Stimulated activated CD4-positive, alpha-beta T cell treated with anti-CD3 and anti-CD28 coated beads, Interleukin-12 subunit alpha, Interleukin-12 subunit beta, amount 100 ng/mL, for 48 hours (primary cell): ENCODE results near the gene PPP1R3E.
A peak's percentile ranks its signal among the peaks of the same experiment; 100 is the strongest.
"Not testable (repeated sequence)": the region's sequence is repeated elsewhere in the genome, so short reads cannot be mapped to it uniquely, and the experiment has no call there.

Experiments
- DNase-seq, 3 donors: peaks; one replicate each; pipeline ENCODE4 v3.0.0-alpha.2; 2020; ENCODE audit warnings: low read depth in 2 of 3, low spot score in 1 of 3

PPP1R3E gene

DNA sequence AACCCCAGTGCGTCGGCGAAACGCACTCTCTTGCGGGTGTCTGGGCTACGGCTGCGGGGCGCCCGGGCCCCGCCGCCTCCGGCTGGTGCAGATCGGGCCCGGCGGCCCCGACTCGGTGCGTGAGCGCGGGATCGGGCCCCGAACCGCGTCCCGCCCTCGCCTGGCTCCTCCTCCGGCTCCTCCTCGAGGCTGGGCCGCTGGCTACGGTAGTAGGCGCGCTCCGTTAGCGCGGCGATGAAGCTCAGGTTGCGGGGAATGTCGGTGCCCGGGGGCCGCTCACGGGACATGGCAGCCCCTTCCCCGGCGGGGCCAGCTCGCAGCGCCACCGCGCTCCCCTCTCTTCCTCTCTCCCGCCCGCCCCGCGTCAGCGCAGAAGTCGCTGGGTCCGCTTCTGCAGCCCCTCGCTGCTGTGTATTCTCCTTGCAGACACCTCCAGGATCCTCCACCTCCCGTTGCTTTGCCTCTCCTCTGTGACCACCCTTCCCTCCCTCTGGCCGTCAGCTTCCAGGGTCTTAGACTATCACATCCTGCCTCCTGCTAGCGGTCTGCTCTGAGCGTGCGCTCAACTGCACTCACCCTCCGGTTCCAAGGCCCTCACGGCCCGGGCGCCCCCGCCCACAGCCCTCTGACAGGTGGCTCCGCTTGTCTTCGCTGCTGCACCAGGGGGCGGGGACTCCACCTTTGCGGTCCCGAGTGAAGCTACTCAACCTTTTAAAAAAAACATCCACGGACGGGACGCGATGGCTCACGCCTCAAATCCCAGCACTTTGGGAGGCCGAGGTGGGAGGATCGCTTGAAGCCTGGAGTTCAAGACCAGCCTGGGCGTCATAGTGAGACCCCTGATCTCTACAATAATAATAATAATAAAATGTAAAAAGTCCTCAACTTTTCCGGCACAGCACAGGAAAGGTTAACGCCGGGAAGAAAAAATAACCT is at the start of gene PPP1R3E:
Gene PPP1R3E (minus strand): TSS at position 570 of the 936 bp plus-strand sequence. CDS start 283 bp downstream, at position 287.
- DNase-seq = peak; percentile 80 to 84 (median 82)

DNA sequence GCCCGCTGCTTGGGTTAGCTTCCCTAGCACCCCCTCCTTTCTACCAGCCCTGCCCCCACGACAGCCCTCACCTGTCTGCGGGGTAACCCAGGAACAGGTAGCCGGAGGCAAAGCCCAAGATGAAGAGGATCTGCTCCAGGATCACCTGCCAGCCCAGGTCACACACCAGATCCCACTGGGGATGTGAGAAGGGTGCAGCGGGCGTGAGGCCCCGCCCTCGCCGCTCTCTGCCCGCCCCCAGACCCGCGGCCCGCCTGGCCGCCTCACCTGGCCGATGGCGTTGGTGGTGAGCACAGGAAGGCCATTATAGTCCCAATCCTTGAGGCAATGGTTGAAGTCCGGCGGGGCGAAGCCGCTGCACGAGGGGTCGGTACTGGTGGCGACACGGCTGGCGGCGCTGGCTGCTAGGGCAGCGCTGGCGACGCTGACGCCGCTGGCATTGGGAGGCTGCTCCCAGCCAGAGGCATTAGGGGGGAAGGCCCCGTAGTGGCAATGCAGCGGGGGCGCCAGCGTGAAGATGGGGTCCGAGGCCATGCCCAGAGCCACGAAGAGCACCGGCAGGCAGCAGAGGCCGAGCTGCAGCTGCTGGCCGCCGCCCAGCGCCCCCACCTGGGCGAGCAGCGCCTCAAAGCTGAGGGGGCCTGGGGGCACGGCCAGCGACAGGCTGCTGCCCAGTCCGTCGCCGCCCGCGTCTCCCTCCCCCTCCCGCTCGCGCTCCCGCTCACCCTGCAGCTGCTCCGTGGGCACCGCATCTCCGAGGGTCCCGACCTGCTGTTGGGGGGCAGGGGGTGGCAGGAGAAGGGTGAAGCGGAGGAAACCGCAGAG is 49.2 kb upstream of the PPP1R3E start:
- DNase-seq = no peak

DNA sequence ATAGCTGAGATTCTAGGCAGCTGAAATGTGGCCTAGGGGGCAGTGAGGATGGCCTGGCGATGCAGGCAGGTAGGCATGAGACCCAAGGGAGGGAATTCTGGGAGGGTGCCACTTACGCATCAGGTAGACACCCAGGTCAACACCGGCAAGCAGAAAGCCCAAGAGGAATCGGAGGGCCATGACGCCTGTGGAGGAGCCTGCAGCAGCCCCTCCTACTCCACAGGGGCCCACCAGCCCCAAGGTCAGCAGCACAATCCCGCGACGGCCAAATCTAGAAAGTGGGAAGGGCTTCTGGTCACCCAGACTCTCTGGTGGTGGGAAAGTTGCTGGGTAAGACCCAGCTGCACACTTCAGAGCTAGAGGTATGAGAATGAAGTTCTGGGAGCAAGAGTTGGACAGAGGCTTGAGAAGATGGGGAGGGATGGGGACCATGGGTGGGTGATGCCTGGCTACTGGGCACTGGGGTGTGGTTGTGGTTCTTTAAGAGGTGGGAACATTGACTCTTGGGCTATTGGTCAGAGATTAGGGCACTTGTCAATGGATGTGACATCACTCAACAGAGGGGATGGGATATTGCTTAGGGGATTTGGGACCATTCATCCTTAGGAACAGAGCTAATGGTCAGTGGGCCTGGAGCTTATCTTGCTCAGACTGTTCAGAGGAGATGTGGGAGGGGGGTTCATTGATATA is 46.6 kb upstream of the PPP1R3E start:
- DNase-seq = no peak

DNA sequence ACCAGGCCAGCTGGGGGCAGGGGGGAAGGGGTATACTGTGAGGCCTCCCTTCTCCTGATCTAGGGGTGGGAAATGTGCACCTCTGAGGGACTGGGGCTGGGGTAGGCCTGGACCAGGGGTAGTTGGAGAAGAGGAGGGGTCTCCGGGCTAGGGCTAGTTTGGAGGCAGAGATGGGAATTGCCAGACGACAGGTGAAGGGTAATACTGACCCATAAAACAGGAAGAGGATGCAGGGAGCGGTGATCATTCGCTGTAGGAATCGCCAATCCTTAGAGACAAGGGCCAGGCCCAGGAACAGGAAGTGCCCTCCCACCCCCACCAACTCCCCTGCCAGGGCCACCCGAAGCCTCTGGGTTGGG is 45.6 kb upstream of the PPP1R3E start:
- DNase-seq = no peak

- no peak for DNase-seq
Measured at GRCh38 chr14:23347406-23348296, 45.0 kb upstream of the PPP1R3E start.

DNA sequence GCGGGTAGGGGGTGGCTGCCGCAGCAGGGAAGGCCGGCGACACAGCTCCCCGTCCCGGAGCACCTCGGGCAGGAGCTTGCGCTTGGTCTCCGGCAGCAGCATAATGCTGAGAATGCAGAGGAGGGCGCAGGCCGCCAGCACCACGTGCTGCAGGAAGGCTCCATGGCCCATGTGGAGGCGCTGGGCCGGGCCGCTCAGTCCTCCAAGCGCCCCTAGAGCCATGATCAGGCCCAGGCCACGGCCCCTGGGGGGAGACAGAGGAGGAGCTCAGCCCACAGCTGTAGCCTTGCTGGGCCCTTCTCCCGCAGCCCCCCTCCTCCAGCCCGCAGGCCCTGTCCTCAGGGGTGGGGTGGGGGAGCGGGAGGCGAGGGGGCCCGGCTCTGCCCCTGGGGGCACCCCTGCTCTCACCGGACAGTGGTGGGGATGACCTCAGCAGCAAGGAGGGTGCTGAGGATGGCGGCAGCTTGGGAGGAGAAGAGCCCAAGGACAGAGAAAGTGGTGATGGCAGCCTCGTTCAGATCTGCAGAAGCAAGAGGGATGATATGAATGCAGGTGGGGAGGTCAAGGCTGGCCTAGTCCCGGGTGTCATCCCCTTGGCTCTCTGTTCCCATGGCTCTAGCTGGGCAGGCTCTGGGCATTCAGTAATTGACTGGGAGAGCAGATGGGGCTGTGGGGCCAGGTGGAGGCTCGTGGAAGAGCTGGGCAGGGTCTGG is 44.2 kb upstream of the PPP1R3E start:
- no peak for DNase-seq

DNA sequence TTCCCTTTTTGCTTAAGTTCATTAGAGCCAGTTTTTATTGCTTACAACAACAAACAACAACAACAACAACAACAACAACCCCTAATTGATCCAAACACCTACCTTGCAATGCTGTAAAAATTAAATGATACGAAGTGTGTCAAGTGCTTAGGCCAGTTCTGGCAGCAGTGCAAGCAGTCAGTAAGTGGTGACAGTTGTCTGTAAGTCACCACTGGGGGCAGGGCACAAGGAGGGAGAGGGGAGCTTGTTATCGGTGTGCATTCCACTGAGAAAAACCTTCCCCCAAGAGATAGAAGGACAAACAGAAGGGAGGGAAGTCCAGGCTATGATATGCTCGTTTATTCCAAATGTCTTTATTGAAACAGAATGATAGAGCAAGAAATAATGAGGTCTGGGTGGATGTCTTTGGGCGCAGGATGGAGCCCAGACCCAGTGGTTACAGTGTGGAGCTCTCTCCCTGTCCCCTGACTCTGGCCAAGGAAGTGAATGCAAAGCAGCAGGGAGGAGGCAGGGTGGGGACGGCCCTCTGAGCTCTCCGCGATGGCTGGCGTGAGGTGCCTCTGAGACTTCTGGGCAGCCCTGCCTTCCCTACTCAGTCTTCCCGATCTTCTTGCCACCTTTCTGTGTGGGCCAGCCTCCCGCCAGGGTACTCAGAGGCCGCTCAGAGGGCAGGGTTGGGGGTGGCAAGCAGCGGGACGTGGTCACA is 43.5 kb upstream of the PPP1R3E start:
- no peak for DNase-seq

- no peak for DNase-seq
Measured at GRCh38 chr14:23344481-23344880, 41.8 kb upstream of the PPP1R3E start.

GRCh38 chr14:23339506-23340268 is 37.0 kb upstream of the PPP1R3E start:
- DNase-seq = no peak

DNA sequence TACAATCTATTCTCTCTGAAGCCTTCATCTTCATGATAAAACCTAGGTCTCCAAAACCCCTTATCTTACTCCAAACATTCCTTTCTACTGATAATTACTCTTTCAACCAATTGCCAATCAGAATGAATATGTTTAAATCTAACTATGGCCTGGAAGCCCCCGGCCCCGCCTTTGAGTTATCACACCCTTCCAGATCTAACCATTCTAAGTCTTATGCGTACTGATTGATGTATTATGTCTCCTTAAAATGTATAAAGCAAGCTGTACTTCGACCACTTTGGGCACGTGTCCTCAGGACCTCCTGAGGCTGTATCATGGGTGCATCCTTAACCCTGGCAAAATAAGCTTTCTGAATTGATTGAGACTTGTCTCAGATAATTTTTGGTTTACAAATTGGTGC is 33.0 kb upstream of the PPP1R3E start:
- no peak for DNase-seq

DNA sequence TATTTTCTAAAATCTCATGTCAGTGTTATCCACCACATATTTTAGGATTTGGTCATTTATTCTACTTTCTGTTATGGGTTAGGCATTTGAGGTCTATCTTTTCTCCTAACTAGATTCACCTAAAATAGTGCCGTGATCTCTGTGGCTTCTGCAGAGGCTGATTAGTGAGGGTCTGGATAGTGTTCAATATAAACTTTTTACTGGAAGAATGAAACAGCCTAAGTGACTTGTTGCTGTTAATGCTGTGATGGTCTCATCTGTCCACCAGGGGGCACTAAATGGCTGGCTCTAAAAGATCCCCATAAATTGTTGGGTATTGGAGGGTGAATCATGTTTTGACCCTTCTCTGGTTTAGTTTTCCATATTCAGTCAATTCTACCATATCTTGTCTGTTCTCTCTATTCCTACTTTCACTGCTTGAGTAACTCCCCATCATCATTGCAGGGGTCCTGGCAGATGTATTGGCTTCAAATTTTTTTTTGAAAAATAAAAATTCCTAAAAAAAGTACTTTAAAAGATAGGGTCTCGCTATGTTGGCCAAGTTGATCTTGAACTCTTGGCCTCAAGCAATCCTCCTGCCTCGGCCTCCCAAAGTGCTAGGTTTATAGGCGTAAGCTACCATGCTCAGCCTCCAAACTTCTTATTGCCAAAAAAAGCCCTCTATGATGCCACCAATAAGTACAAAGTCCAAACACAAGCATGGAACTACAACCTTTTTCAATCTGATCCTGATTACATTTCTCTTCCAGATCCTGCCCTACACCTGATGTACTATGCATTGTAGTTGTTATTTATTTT is 25.5 kb upstream of the PPP1R3E start:
- peak; percentile 52 to 70 (median 59) for DNase-seq

DNA sequence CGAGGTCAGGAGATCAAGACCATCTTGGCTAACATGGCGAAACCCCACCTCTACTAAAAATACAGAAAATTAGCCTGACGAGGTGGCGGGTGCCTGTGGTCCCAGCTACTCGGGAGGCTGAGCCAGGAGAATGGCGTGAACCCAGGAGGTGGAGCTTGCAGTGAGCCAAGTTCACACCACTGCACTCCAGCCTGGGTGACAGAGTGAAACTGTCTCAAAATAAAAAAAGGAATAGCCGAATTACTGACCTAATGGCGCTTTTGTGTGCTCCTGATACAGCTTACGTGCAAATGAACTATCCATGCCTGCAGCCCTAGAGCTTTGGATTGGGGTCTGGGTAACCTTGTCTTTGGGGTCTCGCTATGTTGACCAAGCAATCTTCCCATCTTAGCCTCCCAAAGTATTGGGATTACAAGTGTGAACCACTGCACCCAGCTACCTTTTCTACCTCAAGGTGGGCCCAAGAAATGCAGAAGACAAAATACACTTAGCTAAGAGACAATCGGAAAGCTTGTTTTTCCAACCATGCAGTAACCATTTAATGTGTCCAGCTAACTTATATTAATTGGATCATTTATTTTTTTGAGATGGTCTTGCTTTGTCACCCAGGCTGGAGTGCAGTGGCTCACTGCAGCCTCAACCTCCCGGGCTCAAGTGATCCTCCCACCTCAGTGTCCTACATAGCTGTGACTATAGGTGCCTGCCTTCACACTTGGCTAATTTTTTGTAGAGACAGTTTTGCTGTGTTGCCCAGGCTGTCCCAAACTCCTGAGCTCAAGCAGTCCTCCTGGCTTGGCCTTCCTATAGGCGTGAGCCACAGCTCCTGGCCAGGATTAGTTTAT is 24.1 kb upstream of the PPP1R3E start:
- no peak for DNase-seq

DNA sequence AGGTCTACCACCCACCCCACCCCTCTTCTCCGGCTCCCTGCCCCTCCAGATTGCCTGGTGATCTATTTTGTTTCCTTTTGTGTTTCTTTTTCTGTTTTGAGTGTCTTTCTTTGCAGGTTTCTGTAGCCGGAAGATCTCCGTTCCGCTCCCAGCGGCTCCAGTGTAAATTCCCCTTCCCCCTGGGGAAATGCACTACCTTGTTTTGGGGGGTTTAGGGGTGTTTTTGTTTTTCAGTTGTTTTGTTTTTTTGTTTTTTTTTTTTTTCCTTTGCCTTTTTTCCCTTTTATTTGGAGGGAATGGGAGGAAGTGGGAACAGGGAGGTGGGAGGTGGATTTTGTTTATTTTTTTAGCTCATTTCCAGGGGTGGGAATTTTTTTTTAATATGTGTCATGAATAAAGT is 23.1 kb upstream of the PPP1R3E start:
- DNase-seq = not testable (repeated sequence)

DNA sequence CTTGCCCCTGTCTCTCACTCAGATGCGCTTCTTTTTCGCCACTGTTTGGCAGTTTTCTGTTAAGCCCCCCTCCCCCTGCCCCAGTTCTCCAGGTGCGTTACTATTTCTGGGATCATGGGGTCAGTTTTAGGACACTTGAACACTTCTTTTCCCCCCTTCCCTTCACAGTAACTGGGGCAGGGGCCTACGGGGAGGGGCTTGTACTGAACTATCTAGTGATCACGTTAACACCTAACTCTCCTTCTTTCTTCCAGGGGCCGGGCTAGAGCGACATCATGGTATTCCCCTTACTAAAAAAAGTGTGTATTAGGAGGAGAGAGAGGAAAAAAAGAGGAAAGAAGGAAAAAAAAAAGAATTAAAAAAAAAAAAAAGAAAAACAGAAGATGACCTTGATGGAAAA is 22.3 kb upstream of the PPP1R3E start:
- no peak for DNase-seq

GRCh38 chr14:23324455-23324846 is 21.8 kb upstream of the PPP1R3E start:
- DNase-seq = no peak

DNA sequence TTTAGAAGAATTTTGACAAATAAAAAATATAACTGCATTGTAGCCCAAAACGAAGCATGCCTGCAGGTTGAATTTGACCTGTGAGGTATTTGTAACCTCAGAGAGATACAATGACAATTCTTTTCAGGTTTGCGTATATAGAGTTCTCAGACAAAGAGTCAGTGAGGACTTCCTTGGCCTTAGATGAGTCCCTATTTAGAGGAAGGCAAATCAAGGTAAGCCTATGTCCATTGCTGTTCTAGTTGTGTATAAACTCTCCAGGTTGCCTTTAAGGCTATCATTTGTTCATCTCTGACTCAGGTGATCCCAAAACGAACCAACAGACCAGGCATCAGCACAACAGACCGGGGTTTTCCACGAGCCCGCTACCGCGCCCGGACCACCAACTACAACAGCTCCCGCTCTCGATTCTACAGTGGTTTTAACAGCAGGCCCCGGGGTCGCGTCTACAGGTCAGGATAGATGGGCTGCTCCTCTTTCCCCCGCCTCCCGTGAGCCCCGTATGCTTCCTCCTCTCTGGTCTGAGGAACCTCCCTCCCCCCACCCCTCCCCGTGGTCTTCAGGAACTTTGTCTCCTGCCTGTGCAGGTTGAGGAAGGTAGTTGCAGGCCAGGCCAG is 21.3 kb upstream of the PPP1R3E start:
- no peak for DNase-seq
